ENCODE data around the gene ILRUN.

The ILRUN gene

DNA sequence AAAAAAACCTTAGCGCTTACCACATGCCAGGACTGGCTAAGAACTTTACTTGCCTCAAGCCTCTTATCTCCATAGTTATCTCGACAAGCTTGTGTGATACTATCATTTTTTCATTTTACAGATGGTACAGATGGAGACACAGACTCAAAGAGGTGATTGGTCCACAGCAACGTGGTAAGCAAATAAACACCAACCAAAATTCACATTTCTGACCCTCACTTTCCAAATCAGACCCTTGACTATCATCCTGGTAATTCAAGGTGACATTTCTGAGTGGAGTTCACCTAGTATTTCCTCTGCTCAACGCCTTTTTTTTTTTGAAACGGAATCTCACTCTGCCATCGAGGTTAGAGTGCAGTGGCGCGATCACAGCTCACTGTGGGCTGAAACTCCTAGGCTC is 25.9 kb upstream of the ILRUN start:
- TF ChIP-seq POLR2AphosphoS5 (IDR thresholded peaks at IDR 0.05; ENCODE audit: low read depth, low read length) (no peak), TAF1 (IDR thresholded peaks at IDR 0.05; ENCODE audit: borderline replicate concordance, insufficient read depth, low read length) (no peak), FOXP2 (optimal IDR thresholded peaks at IDR 0.05; ENCODE audit: borderline replicate concordance, extremely low read depth, extremely low read length, insufficient read depth) (no peak), SIN3A (IDR thresholded peaks at IDR 0.05; ENCODE audit: borderline replicate concordance, insufficient read depth, low read length) (no peak)

DNA sequence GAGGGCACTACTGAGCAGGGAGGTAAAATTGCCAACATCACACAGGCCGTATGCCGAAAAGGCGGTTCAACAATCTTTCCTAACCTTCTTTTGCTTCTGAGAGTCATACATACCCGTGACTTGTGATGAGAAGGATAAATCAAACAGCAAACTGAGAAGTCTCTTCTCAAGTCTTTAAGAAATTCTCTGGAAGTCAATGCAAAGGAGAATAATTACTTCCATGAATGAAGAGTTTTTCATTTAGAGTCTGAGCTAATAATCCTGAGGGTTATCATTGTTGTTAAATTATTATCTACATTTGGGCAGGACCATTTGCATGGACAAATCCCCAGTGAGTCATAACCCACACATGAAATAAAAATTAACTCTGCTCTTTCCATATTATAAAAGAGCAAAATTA is 22.4 kb upstream of the ILRUN start:
- TF ChIP-seq FOXP2 (optimal IDR thresholded peaks at IDR 0.05; ENCODE audit: borderline replicate concordance, extremely low read depth, extremely low read length, insufficient read depth) (no peak), POLR2AphosphoS5 (IDR thresholded peaks at IDR 0.05; ENCODE audit: low read depth, low read length) (no peak), TAF1 (IDR thresholded peaks at IDR 0.05; ENCODE audit: borderline replicate concordance, insufficient read depth, low read length) (no peak), SIN3A (IDR thresholded peaks at IDR 0.05; ENCODE audit: borderline replicate concordance, insufficient read depth, low read length) (no peak)
- TF ChIP-seq, protein P1, sequence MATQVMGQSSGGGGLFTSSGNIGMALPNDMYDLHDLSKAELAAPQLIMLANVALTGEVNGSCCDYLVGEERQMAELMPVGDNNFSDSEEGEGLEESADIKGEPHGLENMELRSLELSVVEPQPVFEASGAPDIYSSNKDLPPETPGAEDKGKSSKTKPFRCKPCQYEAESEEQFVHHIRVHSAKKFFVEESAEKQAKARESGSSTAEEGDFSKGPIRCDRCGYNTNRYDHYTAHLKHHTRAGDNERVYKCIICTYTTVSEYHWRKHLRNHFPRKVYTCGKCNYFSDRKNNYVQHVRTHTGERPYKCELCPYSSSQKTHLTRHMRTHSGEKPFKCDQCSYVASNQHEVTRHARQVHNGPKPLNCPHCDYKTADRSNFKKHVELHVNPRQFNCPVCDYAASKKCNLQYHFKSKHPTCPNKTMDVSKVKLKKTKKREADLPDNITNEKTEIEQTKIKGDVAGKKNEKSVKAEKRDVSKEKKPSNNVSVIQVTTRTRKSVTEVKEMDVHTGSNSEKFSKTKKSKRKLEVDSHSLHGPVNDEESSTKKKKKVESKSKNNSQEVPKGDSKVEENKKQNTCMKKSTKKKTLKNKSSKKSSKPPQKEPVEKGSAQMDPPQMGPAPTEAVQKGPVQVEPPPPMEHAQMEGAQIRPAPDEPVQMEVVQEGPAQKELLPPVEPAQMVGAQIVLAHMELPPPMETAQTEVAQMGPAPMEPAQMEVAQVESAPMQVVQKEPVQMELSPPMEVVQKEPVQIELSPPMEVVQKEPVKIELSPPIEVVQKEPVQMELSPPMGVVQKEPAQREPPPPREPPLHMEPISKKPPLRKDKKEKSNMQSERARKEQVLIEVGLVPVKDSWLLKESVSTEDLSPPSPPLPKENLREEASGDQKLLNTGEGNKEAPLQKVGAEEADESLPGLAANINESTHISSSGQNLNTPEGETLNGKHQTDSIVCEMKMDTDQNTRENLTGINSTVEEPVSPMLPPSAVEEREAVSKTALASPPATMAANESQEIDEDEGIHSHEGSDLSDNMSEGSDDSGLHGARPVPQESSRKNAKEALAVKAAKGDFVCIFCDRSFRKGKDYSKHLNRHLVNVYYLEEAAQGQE (IDR thresholded peaks at IDR 0.05; ENCODE audit: insufficient read depth in 1 of 2, low read depth in 2 of 2, low read length in 2 of 2): no peak

DNA sequence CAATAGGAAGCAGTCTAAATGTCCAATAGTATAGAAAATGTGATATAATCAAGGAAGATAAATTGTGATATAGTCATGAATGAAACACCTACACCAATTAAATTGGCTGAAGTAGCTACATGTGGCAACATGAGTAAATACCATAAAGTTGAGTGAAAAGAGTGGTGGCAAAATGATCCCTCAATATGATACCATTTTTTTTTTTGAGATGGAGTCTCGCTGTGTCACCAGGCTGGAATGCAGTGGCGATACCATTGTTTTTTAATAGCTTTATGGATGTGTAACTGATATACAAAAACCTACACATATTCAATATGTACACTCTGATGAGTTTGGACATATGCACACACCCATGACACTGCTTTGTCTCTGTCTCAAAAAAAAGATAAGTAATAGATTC is 20.9 kb upstream of the ILRUN start:
- TF ChIP-seq FOXP2 (optimal IDR thresholded peaks at IDR 0.05; ENCODE audit: borderline replicate concordance, extremely low read depth, extremely low read length, insufficient read depth): no peak
- no peak for TF ChIP-seq TAF1 (IDR thresholded peaks at IDR 0.05; ENCODE audit: borderline replicate concordance, insufficient read depth, low read length)
- no peak for TF ChIP-seq POLR2AphosphoS5 (IDR thresholded peaks at IDR 0.05; ENCODE audit: low read depth, low read length)

DNA sequence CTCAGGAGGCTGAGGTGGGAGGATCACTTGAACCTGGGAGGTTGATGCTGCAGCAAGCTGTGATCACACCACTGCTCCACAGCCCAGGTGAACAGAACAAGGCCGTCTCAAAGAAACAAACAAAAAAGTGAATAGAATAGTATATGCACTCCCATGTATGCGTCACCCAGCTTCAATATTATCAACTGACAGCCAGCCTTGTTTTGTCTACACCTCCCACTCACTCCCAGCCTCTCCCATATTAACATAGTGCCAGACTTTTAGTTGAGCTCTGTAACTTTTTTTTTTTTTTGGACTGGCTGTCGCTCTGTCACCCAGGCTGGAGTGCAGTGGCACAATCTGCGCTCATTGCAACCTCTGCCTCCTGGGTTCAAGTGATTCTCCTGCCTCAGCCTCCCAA is 18.1 kb upstream of the ILRUN start:
- TF ChIP-seq, protein P1 (IDR thresholded peaks at IDR 0.05; ENCODE audit: insufficient read depth in 1 of 2, low read depth in 2 of 2, low read length in 2 of 2): no peak
- TF ChIP-seq POLR2AphosphoS5 (IDR thresholded peaks at IDR 0.05; ENCODE audit: low read depth, low read length): no peak
- no peak for TF ChIP-seq FOXP2 (optimal IDR thresholded peaks at IDR 0.05; ENCODE audit: borderline replicate concordance, extremely low read depth, extremely low read length, insufficient read depth)
- TF ChIP-seq SIN3A (IDR thresholded peaks at IDR 0.05; ENCODE audit: borderline replicate concordance, insufficient read depth, low read length): no peak
- TF ChIP-seq TAF1 (IDR thresholded peaks at IDR 0.05; ENCODE audit: borderline replicate concordance, insufficient read depth, low read length): no peak

DNA sequence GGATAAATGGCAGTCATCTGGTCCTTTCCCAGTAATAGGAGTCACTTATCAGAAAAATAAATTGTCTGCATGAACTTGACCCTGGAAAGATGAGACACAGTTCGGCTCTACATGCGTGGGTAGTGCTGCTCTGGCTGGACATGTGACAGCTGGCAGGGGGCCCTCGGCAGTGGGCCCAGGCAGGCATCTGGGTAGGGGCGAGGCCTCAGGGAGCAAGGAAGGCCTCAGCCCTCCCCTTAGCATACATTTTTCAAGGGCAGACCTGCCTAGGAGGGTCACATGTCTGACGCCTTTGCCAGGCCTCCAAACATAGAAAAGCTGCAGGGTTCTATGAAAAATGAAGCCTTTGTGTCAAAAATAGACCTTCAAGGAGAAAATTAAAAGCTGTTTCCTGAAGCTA is 12.8 kb upstream of the ILRUN start:
- TF ChIP-seq POLR2AphosphoS5 (IDR thresholded peaks at IDR 0.05; ENCODE audit: low read depth, low read length) (no peak), FOXP2 (optimal IDR thresholded peaks at IDR 0.05; ENCODE audit: borderline replicate concordance, extremely low read depth, extremely low read length, insufficient read depth) (no peak), SIN3A (IDR thresholded peaks at IDR 0.05; ENCODE audit: borderline replicate concordance, insufficient read depth, low read length) (no peak)
- TF ChIP-seq, protein P1 (IDR thresholded peaks at IDR 0.05; ENCODE audit: insufficient read depth in 1 of 2, low read depth in 2 of 2, low read length in 2 of 2): no peak

DNA sequence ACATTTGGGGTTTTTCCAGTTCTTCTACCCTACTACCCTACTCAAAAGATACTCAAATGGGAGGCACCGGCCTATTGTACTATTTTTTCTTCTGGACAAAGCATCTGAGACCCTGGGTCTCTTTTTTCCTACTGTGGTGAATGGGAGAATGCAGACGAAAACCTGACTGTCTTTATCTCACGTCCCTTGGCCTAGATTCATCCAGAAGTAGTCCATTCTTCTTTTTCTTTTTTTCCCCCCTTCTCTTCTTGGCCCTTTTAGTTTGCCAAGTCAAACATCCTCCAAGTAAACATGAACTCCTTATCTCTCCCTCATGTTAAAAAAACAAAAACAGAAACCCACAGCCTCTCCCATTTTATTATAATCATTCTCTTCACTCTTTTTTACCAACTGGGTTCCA is 8.7 kb upstream of the ILRUN start:
- TF ChIP-seq POLR2AphosphoS5 (IDR thresholded peaks at IDR 0.05; ENCODE audit: low read depth, low read length) (no peak), FOXP2 (optimal IDR thresholded peaks at IDR 0.05; ENCODE audit: borderline replicate concordance, extremely low read depth, extremely low read length, insufficient read depth) (no peak), TAF1 (IDR thresholded peaks at IDR 0.05; ENCODE audit: borderline replicate concordance, insufficient read depth, low read length) (no peak), SIN3A (IDR thresholded peaks at IDR 0.05; ENCODE audit: borderline replicate concordance, insufficient read depth, low read length) (no peak)
- TF ChIP-seq, protein P1 (IDR thresholded peaks at IDR 0.05; ENCODE audit: insufficient read depth in 1 of 2, low read depth in 2 of 2, low read length in 2 of 2): no peak
